Activated B cell treated with CpG ODN at 0.5 μM for 24 hours (primary cell): Measurements from ENCODE around the gene TPM1. TPM values are rescaled to one million over a fixed set of nuclear protein-coding genes. Genes with fewer than 3 reads are reported as not detected.

ENCODE experiments used
- ATAC-seq: fragments of 200-7000 bp; cut with Tn5 transposase; one replicate; pipeline ENCODE4 v1.10.0; 2021; ENCODE audit warnings: low read depth, mild to moderate bottlenecking, moderate library complexity
- CTCF ChIA-PET: fragments of 350-600 bp; sonication (Branson Sonifier 250); formaldehyde crosslinking; loops from one replicate; lab custom pipeline; 2021; ENCODE audit warnings: antibody characterized with exemption; lab: Charles Lee
- POLR2A ChIA-PET: fragments of 350-600 bp; sonication (Branson Sonifier 250); formaldehyde crosslinking; loops from one replicate; lab custom pipeline; 2021; ENCODE audit warnings: antibody characterized with exemption; lab: Charles Lee
- DNase-seq: peaks from one replicate; pipeline ENCODE4 v3.0.0; 2022
- H3K27ac Mint-ChIP-seq: one replicate; pipeline ENCODE4 v1.8.0; 2020; ENCODE audit warnings: mixed read lengths
- H3K27me3 Mint-ChIP-seq: one replicate; pipeline ENCODE4 v1.8.0; 2021; ENCODE audit warnings: mixed read lengths
- H3K36me3 Mint-ChIP-seq: one replicate; pipeline ENCODE4 v1.8.0; 2021; ENCODE audit warnings: low read depth, mixed read lengths
- H3K4me1 Mint-ChIP-seq: one replicate; pipeline ENCODE4 v1.8.0; 2021; ENCODE audit warnings: mixed read lengths
- H3K4me3 Mint-ChIP-seq: one replicate; pipeline ENCODE4 v1.8.0; 2020; ENCODE audit warnings: mild to moderate bottlenecking, mixed read lengths
- H3K9me3 Mint-ChIP-seq: one replicate; pipeline ENCODE4 v1.8.0; 2020; ENCODE audit warnings: mixed read lengths
- CTCF ChIP-seq: fragments of 200-600 bp; IDR thresholded peaks from one replicate; pipeline ENCODE4 v1.8.0; 2022; ENCODE audit warnings: antibody characterized with exemption, mild to moderate bottlenecking
- intact Hi-C: fragments of 100-400 bp; cut with micrococcal nuclease; formaldehyde crosslinking; loops from one replicate; pipeline ENCODE4 v1.15.1; 2024
- total RNA-seq: library from RNA; stranded (reverse); gene quantifications from 2 replicates; pipeline ENCODE4 v1.2.3, GENCODE V29; 2022

The TPM1 gene
- total RNA-seq, 1 donor from 2014 or later: 7.8 TPM

GRCh38 chr15:63018639-63019038, 23.9 kb upstream of the TPM1 start:
- ATAC-seq (peak; percentile 49), DNase-seq (no peak)
- no peaks in the 10 kb centered on the region for H3K36me3 Mint-ChIP-seq
- intact Hi-C loops: no loop called here
- ChIA-PET POLR2A (no interaction called here), CTCF (no interaction called here)
- TF ChIP-seq CTCF: no peak
- no peak overlapping the region for H3K27ac Mint-ChIP-seq
- H3K4me3 Mint-ChIP-seq: no peak overlapping the region
- no peaks in the 10 kb centered on the region for H3K9me3 Mint-ChIP-seq
- H3K4me1 Mint-ChIP-seq: no peaks in the 10 kb centered on the region
- H3K27me3 Mint-ChIP-seq: peaks cover 3% of the 10 kb centered on the region

- Mint-ChIP-seq H3K27ac (no peak overlapping the region), H3K9me3 (no peaks in the 10 kb centered on the region), H3K27me3 (peaks cover 3% of the 10 kb centered on the region), H3K4me3 (no peak overlapping the region), H3K36me3 (no peaks in the 10 kb centered on the region), H3K4me1 (no peaks in the 10 kb centered on the region)
- ATAC-seq (no peak), DNase-seq (no peak)
- TF ChIP-seq CTCF: no peak
- ChIA-PET CTCF (no interaction called here), POLR2A (no interaction called here)
- intact Hi-C loops: no loop called here
These were observed 22.9 kb upstream of the TPM1 start for GRCh38 chr15:63019511-63020109.

DNA sequence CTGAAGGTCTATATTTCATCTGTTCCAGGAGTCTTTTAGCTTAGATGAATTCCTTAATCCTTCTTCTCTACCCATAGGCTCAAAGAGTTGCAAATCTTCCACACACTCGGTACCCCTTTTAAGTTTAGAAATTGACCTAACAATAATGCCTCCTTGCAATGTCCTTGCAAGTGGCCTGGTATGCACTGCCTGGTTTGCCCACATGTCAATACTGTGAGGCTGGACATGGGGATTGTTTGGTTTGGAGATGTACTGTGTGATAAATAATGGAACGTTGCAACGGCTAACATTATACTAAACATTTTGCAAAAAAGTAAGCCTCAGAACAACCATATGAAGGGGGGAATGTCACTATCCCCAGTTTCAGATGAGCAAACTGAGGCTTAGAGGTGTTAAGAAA, 22.4 kb upstream of the TPM1 start:
- Mint-ChIP-seq H3K27ac (no peak overlapping the region), H3K36me3 (no peaks in the 10 kb centered on the region), H3K4me3 (no peak overlapping the region), H3K4me1 (no peaks in the 10 kb centered on the region), H3K27me3 (peaks cover 3% of the 10 kb centered on the region), H3K9me3 (no peaks in the 10 kb centered on the region)
- POLR2A ChIA-PET: no interaction called here
- no peak for TF ChIP-seq CTCF
- DNase-seq (no peak), ATAC-seq (no peak)
- intact Hi-C loops: no loop called here
- CTCF ChIA-PET: no interaction called here

DNA sequence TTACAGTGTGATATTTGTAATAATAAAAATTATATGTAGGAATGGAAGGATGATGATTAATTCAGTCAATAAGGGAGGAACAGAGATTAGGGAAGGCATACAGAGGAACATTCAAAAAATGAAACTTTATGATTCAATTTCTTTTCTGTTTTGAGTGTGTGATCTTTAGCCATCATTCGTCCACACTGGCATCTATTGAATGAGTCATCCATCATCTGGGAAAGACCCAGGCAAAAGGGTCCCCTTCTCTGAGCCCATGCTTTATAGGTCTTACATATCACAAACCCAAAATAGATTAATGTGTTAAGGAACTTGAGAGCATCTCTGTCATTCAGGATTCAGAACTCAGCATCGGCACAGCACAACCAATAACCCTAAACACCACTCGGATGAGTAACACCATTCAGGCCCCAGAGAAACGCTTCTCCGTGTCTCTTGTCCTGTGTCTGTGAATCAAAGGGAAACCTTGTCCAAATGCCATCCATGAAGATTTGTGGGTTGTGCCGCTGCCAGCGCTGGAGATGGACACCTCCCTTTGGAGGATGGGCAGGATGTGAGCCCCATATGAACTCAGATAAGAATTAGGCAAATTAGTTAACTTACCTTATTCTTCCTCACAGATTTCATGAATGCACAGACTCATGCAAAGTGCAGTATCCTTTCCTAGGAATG, 21.7 kb upstream of the TPM1 start:
- CTCF ChIA-PET: no interaction called here
- Mint-ChIP-seq H3K27ac (no peak overlapping the region), H3K36me3 (no peaks in the 10 kb centered on the region), H3K27me3 (peaks cover 4% of the 10 kb centered on the region), H3K9me3 (no peaks in the 10 kb centered on the region), H3K4me3 (no peak overlapping the region), H3K4me1 (no peaks in the 10 kb centered on the region)
- ATAC-seq: no peak
- DNase-seq: no peak
- intact Hi-C loops: no loop called here
- POLR2A ChIA-PET: no interaction called here
- no peak for TF ChIP-seq CTCF

- intact Hi-C loops: no loop called here
- peaks cover 7% of the 10 kb centered on the region for H3K27me3 Mint-ChIP-seq
- TF ChIP-seq CTCF: no peak
- ATAC-seq: no peak
- no peak for DNase-seq
- no peaks in the 10 kb centered on the region for H3K9me3 Mint-ChIP-seq
- H3K36me3 Mint-ChIP-seq: no peaks in the 10 kb centered on the region
- H3K27ac Mint-ChIP-seq: no peak overlapping the region
- ChIA-PET CTCF (no interaction called here), POLR2A (no interaction called here)
- no peaks in the 10 kb centered on the region for H3K4me1 Mint-ChIP-seq
- no peak overlapping the region for H3K4me3 Mint-ChIP-seq
These were observed 20.4 kb upstream of the TPM1 start for GRCh38 chr15:63022181-63022580.
